HG03442 (cell line): Measurements from ENCODE around the gene SLC9A9.
A peak's percentile ranks its signal among the peaks of the same experiment; 100 is the strongest.

Experiments
- ATAC-seq: cut with Tn5 transposase; IDR thresholded peaks from one replicate; pipeline ENCODE4 v1.9.1; 2021; ENCODE audit warnings: mild to moderate bottlenecking, moderate library complexity; ENCODE audit not compliant: unreplicated experiment

The SLC9A9 gene

GRCh38 chr3:143603774-143604173 is 244.5 kb downstream of the SLC9A9 start:
- ATAC-seq: no peak

GRCh38 chr3:143601723-143602484 is 246.4 kb downstream of the SLC9A9 start:
- ATAC-seq: no peak

- no peak for ATAC-seq
Measured at GRCh38 chr3:143600756-143601718, 247.2 kb downstream of the SLC9A9 start.

- no peak for ATAC-seq
Measured at GRCh38 chr3:143597774-143598652, 250.3 kb downstream of the SLC9A9 start.

DNA sequence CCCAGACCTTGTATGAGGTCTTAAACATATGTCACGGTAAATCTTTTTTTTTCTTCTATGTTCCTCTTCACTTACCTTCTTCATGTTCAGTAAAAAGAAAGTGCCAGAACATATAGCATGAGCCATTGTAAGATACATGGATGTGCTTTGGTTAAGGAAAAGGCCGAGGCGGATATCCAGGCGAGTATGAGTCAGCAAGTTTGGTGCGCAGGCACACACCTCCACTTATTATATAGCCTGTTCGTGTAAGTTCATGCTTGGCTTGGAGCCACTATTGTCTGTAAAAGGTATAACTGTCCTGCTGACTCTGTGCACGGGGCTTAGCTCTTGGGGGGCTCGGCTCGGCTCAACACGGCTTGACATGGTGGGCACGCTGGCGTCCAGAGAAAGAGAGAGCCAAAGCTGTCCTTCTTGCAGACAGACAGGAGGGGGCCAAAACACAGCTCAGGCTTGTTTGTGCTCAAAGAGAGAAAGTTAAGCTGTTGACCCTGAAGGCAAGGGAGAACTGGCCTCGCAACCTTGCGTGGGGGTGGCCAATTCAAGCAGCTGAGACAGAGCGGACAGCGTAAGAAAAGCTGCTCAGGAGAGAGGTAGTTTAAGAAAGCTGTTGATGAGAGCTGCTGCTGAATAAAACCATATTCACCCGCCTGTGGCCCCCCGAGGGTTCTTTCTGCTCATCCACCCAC is 251.2 kb downstream of the SLC9A9 start:
- ATAC-seq: no peak

GRCh38 chr3:143595456-143596077 is 252.7 kb downstream of the SLC9A9 start:
- ATAC-seq: peak; percentile 97

DNA sequence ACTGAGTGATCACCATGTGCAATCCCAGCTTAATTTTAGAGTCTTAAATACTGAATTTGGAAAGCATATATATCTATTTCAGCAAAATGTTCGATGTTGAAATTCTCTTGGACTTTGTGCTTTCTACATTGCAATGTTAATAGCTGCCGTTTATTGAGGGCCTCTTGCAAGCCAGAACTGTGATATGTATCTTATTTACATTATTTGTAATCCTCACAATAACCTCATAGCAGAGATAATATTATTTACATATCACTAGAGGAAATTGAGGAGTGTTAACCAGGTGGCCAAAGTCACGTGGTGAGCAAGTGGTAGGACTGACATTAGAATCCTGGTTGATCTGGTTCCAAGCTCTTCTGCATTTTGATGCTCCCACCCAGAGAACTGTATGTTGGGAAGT is 254.1 kb downstream of the SLC9A9 start:
- ATAC-seq: no peak

DNA sequence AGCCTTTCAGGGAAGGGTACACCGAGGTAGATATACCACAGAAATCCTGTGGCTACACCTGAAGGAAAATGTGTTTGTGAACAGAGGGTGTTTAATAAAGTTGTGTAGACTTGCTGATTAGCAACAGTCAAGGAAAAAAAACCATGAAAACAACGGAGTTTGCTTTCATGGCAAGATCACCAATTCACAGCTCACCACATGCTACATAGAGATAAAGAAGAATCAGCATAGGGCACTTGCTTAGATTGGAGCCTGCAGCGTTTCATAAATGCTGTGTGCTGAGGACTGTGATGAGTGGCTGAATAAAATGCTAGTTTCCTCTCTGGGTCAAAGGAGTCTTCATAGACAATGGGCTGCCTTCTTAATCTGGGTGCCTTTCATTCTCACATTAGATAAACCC is 257.6 kb downstream of the SLC9A9 start:
- no peak for ATAC-seq

GRCh38 chr3:143586576-143586975 is 261.7 kb downstream of the SLC9A9 start:
- ATAC-seq: no peak

GRCh38 chr3:143585720-143586456 is 262.4 kb downstream of the SLC9A9 start:
- peak; percentile 37 for ATAC-seq

- ATAC-seq: no peak
Measured at GRCh38 chr3:143584474-143584873, 263.8 kb downstream of the SLC9A9 start.

- ATAC-seq: peak; percentile 62
Measured at GRCh38 chr3:143581972-143582722, 266.1 kb downstream of the SLC9A9 start.

DNA sequence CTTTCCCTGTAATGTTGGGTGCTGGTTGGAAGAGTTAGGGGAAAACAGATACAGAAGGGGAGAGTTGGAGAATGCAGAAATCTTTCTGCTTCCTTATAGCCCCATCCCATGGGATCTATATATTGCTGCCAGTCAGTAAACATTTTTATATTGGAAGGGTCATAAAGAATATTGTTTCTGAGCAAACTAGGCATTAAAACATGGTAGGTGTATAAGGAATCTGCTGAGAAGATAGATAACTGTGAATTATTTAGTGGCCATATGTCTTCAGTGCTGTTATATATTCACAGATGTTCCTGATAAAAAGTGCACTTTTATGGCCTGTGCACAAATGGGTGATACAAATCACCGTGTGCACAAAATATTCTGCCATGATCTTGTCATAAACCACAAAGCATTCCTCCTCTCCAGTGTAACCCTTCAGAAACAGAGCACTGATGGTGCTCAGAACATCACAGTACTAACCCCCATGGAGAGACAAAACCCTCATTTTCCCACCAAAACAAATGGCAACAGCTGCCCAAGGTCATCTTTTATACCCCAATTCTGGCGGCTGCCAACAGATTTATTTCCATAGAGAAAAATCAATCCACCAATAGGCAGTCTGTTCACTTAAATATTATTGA is 269.3 kb downstream of the SLC9A9 start:
- ATAC-seq: no peak

DNA sequence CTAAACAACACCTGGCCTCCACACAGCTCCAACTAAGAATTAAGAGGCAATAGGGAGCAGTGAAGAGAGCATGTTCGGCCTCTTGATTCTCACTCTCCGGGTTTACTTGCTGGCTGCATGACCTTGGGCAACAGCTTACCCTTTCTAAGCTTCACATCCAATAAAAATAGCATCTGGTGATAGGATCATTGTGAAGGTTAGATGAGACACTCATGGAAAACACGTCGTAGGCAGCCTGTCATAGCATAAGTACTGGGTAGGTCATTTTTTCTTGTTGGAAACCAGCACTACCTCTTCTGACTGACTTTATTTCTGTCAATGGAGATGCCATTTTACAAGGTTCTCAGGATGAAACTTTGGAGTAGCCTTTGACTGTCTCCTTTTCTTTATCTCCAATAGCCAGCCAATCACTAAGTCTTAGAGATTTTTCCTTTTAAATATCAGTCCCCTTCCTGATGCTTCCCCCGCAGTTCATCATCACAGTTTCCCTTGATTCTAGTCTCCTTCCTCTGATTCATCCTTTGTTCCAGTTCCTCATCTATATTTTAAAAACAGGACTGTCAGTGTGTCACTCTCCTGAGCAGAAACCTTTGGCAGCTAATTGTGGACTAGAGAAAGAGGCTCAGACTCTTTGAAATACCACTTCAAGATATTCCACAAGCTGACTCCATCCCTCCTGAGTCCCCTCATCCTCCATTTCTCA is 271.5 kb downstream of the SLC9A9 start:
- ATAC-seq: no peak

GRCh38 chr3:143574933-143575332 is 273.3 kb downstream of the SLC9A9 start:
- ATAC-seq: no peak

DNA sequence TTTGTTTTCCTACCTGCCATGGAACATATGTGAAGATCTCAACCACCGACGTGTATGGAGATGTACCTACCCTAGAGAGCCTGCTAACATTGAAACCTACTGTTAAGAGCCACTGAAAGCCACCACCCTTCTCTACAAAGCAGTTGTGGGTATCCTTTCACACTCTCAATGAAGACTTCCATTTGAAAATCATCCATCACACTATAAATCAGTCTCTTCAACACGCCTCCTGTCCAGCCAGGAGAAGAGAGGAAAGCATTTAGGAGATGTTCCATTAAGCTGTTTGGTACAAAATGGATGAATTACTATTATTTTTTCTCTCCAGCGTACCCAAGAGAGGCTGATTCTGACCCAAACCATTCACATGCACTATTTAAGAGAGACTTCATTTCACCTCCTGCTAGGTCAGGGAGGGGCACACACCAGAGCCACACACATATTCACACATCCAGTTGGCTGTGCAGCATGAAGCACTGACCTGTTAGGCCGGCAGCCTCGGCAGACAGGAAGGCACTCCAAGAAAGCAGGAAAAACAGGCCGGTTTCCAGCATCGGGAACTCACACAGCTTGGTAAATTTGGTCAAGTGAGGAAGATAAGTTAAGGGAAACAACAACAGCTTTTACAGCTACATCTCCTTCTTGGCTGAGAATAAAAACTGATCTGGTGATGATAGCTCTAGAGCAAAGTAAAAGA is 274.5 kb downstream of the SLC9A9 start:
- no peak for ATAC-seq

GRCh38 chr3:143571548-143571947 is 276.7 kb downstream of the SLC9A9 start:
- ATAC-seq: no peak
